ENCODE measurements around the gene KYNU. TPM values are rescaled to one million over a fixed set of nuclear protein-coding genes. Genes with fewer than 3 reads are reported as not detected.

KYNU gene
- polyA plus RNA-seq, 1 experiment, result 0.04 TPM

DNA sequence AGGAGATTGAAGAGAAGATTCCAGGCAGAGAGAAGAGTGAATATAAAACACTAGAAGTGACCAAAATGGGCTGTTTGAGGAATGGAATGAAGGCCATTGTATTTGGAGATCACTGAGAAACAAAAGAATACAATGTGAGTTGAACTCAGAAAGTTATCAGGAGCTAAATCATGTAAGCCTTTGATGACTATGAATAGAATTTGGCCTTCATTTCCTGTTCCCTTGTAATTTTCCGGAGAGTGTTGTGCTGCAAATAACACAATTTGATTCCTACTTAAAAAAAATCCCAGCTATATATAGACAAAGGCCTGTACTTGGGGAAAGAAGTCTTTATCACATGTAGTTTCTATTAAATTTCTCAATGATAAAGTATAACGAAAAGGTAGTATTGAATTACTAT lies 33.7 kb upstream of the KYNU start:
- no peaks in the 10 kb centered on the region for H3K27me3 ChIP-seq (ENCODE audit: control insufficient read depth, insufficient read depth, low read length)
- H3K4me3 ChIP-seq (ENCODE audit: low read depth, low read length), result no peak overlapping the region
- DNase-seq (ENCODE audit: low read depth), result no peak
- no peaks in the 10 kb centered on the region for H3K36me3 ChIP-seq (ENCODE audit: control insufficient read depth, insufficient read depth, low read length)
- TF ChIP-seq CTCF (IDR thresholded peaks at IDR 0.05; ENCODE audit: insufficient read depth, low read depth, low read length), result no peak
- POLR2A ChIA-PET, result no interaction called here
- CTCF ChIA-PET, result no interaction called here

DNA sequence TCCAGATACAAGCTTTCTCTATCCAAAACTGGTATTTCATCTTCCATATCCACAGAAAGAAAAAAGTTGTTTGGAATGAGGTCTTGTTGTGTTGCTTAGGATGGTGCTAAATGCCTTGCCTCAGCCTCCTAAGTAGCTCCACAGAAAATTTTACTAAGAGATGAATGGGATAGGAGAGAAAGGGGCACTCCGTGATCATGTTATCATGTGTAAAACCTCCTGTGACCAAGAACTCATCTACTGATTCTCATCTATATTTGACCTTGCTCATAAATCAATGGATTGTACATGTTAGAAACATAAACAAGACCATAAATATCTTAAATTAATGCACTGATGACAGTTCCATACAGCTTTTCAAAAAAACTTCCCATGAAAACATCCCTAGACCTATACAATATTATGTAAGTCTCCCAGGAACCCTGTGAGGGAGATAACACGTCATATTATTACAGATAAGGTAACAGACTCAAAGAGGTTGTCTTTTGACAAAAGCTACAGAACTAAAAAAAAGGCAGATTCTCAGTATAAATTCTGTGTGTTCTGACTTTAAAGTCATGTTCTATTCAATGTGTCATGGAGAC lies 29.3 kb upstream of the KYNU start:
- no peak for TF ChIP-seq CTCF (IDR thresholded peaks at IDR 0.05; ENCODE audit: insufficient read depth, low read depth, low read length)
- no peaks in the 10 kb centered on the region for H3K27me3 ChIP-seq (ENCODE audit: control insufficient read depth, insufficient read depth, low read length)
- ChIA-PET CTCF (no interaction called here), POLR2A (no interaction called here)
- no peaks in the 10 kb centered on the region for H3K36me3 ChIP-seq (ENCODE audit: control insufficient read depth, insufficient read depth, low read length)
- DNase-seq (ENCODE audit: low read depth), result no peak
- H3K4me3 ChIP-seq (ENCODE audit: low read depth, low read length), result no peak overlapping the region

DNA sequence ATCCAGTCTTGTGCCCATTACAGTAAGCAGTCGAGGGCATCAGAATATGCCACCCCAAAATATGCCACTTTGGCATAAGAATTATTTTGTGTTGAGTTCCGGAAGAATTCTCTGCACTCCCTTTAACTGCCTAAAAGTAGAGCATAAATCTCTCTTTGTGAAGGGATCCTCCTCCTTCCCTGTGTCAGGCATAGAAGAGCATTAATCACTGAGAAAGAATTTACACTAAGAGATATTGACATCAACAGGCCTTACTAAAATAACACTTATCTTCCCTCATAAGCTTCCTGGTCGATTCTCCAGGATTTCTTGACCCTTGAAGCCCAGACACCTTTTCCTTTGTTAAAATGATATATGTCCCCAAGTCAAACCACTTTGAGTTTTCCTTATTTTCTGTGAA lies 27.6 kb upstream of the KYNU start:
- H3K36me3 ChIP-seq (ENCODE audit: control insufficient read depth, insufficient read depth, low read length), result no peaks in the 10 kb centered on the region
- no peak for DNase-seq (ENCODE audit: low read depth)
- TF ChIP-seq CTCF (IDR thresholded peaks at IDR 0.05; ENCODE audit: insufficient read depth, low read depth, low read length), result no peak
- ChIA-PET POLR2A (no interaction called here), CTCF (no interaction called here)
- H3K4me3 ChIP-seq (ENCODE audit: low read depth, low read length), result no peak overlapping the region
- H3K27me3 ChIP-seq (ENCODE audit: control insufficient read depth, insufficient read depth, low read length), result no peaks in the 10 kb centered on the region

DNA sequence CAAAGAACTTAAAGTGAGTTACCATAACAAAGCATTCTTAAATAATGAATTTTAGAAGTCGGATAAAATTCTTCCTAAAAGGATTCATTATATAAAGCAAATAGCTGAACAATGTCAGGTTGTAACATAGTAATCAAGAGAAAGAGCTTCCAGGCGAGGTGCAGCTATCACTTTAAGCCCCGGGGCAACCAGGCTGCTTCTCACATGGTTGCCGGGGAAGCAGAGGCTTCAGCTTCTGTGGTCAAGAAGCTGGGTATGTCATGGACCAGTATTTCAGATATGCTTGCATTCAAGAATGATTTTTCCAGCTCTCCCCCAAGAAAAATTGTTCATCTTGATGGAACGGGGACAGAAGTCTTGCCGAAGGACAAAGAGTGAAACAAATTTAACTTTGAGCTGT lies 23.6 kb upstream of the KYNU start:
- no peak for TF ChIP-seq CTCF (IDR thresholded peaks at IDR 0.05; ENCODE audit: insufficient read depth, low read depth, low read length)
- POLR2A ChIA-PET, result no interaction called here
- DNase-seq (ENCODE audit: low read depth), result no peak
- CTCF ChIA-PET, result interaction anchor here (2.2 kb wide), 1 partner anchor 14 kb away, joined by 5 read pairs; no protein-coding TSS in a partner anchor
- no peak overlapping the region for H3K4me3 ChIP-seq (ENCODE audit: low read depth, low read length)
- no peaks in the 10 kb centered on the region for H3K36me3 ChIP-seq (ENCODE audit: control insufficient read depth, insufficient read depth, low read length)
- no peaks in the 10 kb centered on the region for H3K27me3 ChIP-seq (ENCODE audit: control insufficient read depth, insufficient read depth, low read length)

DNA sequence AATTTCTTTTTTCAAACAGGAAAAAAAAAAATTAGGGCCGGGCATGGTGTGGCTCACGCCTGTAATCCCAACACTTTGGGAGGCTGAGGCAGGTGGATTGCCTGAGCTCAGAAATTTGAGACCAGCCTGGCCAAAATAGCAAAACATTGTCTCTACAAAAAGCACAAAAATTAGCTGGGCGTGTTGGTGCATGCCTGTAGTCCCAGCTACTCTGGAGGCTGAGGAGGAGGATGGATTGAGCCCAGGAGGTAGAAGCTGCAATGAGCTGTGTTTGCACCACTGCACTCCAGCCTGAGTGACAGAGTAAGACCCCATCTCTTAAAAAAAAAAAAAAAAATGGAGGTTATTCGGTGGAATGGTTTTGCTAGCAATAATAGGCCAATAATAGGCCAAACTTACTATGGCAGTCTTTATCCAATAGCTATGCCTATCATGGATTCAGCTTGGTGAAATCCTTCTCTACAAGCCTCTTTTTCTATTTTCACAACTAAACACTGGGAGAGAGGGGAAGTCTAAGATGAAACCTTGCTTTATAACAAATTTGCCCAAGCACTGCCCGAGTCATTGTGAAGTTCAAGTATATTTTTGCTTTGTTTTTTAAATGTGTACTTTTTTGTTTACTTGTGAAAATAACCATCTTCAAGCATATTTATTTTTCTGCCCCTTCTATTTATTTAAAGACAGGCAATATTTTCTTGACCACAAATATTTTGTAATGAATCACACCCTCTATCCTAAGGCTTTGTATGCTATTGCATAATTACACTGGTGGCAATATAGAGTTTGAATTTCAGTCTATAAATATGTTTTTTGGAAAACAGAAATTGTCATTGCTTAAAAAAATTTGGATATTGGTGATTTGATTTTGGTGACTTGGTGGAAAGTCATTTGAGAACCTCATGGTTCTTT lies 20.0 kb upstream of the KYNU start:
- Histone ChIP-seq H3K4me3 (ENCODE audit: low read depth, low read length) (no peak overlapping the region), H3K27me3 (ENCODE audit: control insufficient read depth, insufficient read depth, low read length) (no peaks in the 10 kb centered on the region), H3K36me3 (ENCODE audit: control insufficient read depth, insufficient read depth, low read length) (no peaks in the 10 kb centered on the region)
- no peak for TF ChIP-seq CTCF (IDR thresholded peaks at IDR 0.05; ENCODE audit: insufficient read depth, low read depth, low read length)
- CTCF ChIA-PET, result interaction anchor here (0.6 kb wide), 1 partner anchor 123 kb away, joined by 3 read pairs; no protein-coding TSS in a partner anchor
- DNase-seq (ENCODE audit: low read depth), result no peak
- POLR2A ChIA-PET, result no interaction called here
